Smooth muscle cell (in vitro differentiated cells): ENCODE measurements around the gene LECT2. TPM values are rescaled to one million over a fixed set of nuclear protein-coding genes. Genes with fewer than 3 reads are reported as not detected.

Source experiments
- DNase-seq: peaks from one replicate; lab custom pipeline; 2025; ENCODE audit not compliant: unreplicated experiment; lab: John Stamatoyannopoulos, UW
- H2AFZ ChIP-seq: fragments of 200-600 bp; sonication (generic); 2 replicates; pipeline ENCODE4 v1.6.0; 2016; ENCODE audit warnings: antibody characterized with exemption, low read depth, mild to moderate bottlenecking
- H3F3A ChIP-seq: fragments of 200-600 bp; sonication (generic); 2 replicates; pipeline ENCODE4 v1.6.0; 2017; ENCODE audit warnings: antibody characterized with exemption, low read depth
- H3K27ac ChIP-seq: fragments of 200-600 bp; sonication (generic); 2 replicates; pipeline ENCODE4 v1.5.1; 2016; ENCODE audit warnings: low read depth, mild to moderate bottlenecking
- H3K27me3 ChIP-seq: fragments of 200-600 bp; sonication (generic); 2 replicates; pipeline ENCODE4 v1.6.1; 2016; ENCODE audit warnings: low read depth, mild to moderate bottlenecking
- H3K36me3 ChIP-seq: fragments of 200-600 bp; sonication (generic); 2 replicates; pipeline ENCODE4 v1.5.1; 2016; ENCODE audit warnings: low read depth
- H3K4me1 ChIP-seq: fragments of 200-600 bp; sonication (generic); 2 replicates; pipeline ENCODE4 v1.5.1; 2016; ENCODE audit warnings: low read depth
- H3K4me2 ChIP-seq: fragments of 200-600 bp; sonication (generic); 2 replicates; pipeline ENCODE4 v1.6.0; 2016; ENCODE audit warnings: mild to moderate bottlenecking
- H3K4me3 ChIP-seq: fragments of 200-600 bp; sonication (generic); 2 replicates; pipeline ENCODE4 v1.5.1; 2016; ENCODE audit warnings: mild to moderate bottlenecking
- H3K79me2 ChIP-seq: fragments of 200-600 bp; sonication (generic); 2 replicates; pipeline ENCODE4 v1.6.0; 2016; ENCODE audit warnings: low read depth, mild to moderate bottlenecking
- H3K9ac ChIP-seq: fragments of 200-600 bp; sonication (generic); 2 replicates; pipeline ENCODE4 v1.6.0; 2016; ENCODE audit warnings: low read depth
- H3K9me3 ChIP-seq: fragments of 200-600 bp; sonication (generic); replicated peaks from 2 replicates; pipeline ENCODE4 v1.5.1; 2016; ENCODE audit warnings: low read depth
- H4K20me1 ChIP-seq: fragments of 200-600 bp; sonication (generic); 2 replicates; pipeline ENCODE4 v1.6.0; 2016; ENCODE audit warnings: low read depth
- WGBS: methylation state at CpG from one replicate; pipeline ENCODE4 v1.1.7; 2016; ENCODE audit warnings: low lambda C conversion rate; 5-methylcytosine and 5-hydroxymethylcytosine counted together
- polyA plus RNA-seq: library from polyadenylated mRNA; unstranded; fragments of >200 nt; fragmentation: Nextera tagmentation; extraction: Ambion mirVana; gene quantifications from 2 replicates; pipeline ENCODE4 v1.2.1, GENCODE V29; 2016
- total RNA-seq: library from RNA; depleted of rRNA; stranded (reverse); fragments of >200 nt; gene quantifications from 2 replicates; pipeline ENCODE4 v1.2.3, GENCODE V29; 2014
- TF ChIP-seq, protein P1 (sequence below): fragments of 200-600 bp; sonication (generic); IDR thresholded peaks from 2 replicates; pipeline ENCODE4 v1.5.1; 2017; ENCODE audit warnings: borderline replicate concordance, mild to moderate bottlenecking, antibody characterized with exemption; ENCODE audit not compliant: insufficient read depth, poor library complexity, severe bottlenecking

LECT2 gene
- total and polyA plus RNA-seq, 2 experiments from 2014 or later, result not detected

DNA sequence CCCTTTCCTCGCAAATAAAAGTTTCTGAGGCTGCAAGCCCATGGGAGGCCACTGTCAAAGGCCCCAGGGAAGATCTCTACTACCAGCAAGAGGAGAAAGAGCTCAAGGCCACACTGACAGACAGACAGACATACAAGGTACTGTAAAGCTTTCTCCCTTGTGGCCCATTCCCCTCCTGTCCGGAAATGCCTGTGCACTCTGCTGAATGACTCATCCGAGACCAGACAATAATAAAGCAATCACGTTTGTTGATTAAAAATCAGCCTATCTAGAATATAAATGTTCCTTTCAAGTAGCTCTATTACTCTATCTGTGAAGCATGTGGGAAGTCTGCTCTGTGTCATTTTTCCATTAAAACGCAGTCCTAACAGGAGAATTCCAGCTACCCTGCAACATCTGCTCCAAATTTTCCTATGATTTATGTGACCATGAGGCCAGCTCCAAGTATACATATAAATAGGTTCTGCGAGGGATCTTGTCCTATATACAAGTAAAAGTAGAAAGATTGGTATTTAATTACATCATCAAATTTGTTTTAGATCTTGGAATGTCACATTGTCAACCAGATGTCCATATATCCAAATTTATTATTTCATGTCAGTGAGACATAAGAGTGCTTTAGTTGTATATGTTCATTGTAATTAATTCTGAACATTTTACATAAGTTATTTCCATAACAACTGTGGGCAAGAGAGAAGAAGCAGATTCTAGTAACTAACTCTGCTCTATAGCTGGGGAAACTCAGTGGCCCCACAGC lies 39.3 kb upstream of the LECT2 start:
- whole genome bisulfite sequencing, result 3% methylated on average over 6 of the region's 6 CpGs
- no peak for DNase-seq
- peak overlapping the region; percentile 41 for H3K4me2 ChIP-seq

DNA sequence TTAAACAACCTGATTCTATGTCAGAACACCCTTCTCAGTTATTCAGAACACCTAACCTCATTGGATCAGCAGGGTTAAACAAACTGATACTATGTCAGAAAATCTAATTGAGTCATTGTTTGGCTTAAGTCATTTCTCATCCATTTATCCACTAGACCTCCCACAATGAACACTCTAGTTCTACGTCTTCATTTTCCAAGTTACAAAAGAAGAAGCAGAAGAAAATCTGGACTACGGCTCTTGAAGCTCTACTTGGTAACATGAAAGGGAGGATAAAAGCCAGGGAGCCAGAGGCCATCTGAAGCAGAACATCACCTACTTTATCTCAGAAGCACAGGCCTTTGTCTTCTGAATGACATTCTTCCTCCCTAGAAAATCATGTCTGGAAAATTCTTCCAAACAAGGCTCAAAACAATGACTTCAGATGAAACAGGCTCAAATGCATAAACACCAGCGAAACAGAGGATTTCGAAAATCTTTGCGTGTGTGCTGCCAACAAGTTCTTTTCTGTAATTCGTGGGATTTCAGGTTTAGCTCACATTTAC lies 38.6 kb upstream of the LECT2 start:
- H3K9ac ChIP-seq, result peak overlapping the region; percentile 82
- no peak overlapping the region for H3K4me3 ChIP-seq
- no peaks in the 10 kb centered on the region for H4K20me1 ChIP-seq
- no peak for DNase-seq
- peak overlapping the region; percentile 1 for H2AFZ ChIP-seq
- TF ChIP-seq, protein P1, sequence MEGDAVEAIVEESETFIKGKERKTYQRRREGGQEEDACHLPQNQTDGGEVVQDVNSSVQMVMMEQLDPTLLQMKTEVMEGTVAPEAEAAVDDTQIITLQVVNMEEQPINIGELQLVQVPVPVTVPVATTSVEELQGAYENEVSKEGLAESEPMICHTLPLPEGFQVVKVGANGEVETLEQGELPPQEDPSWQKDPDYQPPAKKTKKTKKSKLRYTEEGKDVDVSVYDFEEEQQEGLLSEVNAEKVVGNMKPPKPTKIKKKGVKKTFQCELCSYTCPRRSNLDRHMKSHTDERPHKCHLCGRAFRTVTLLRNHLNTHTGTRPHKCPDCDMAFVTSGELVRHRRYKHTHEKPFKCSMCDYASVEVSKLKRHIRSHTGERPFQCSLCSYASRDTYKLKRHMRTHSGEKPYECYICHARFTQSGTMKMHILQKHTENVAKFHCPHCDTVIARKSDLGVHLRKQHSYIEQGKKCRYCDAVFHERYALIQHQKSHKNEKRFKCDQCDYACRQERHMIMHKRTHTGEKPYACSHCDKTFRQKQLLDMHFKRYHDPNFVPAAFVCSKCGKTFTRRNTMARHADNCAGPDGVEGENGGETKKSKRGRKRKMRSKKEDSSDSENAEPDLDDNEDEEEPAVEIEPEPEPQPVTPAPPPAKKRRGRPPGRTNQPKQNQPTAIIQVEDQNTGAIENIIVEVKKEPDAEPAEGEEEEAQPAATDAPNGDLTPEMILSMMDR, result no peak
- 21% methylated on average over 6 of the region's 6 CpGs for WGBS
- H3K27ac ChIP-seq, result peak overlapping the region; percentile 97
- no peaks in the 10 kb centered on the region for H3K79me2 ChIP-seq
- H3K27me3 ChIP-seq, result no peaks in the 10 kb centered on the region
- H3F3A ChIP-seq, result peaks cover 26% of the 10 kb centered on the region
- H3K9me3 ChIP-seq, result no peaks in the 10 kb centered on the region
- peak overlapping the region; percentile 41 for H3K4me2 ChIP-seq
- H3K36me3 ChIP-seq, result no peaks in the 10 kb centered on the region
- H3K4me1 ChIP-seq, result peaks cover 17% of the 10 kb centered on the region

More for the DNA sequence above, 39.3 kb upstream of the LECT2 start:
- Histone ChIP-seq H3K79me2 (no peaks in the 10 kb centered on the region), H3K9ac (peak overlapping the region; percentile 82), H3K27me3 (no peaks in the 10 kb centered on the region), H3K9me3 (no peaks in the 10 kb centered on the region), H3K4me1 (peaks cover 17% of the 10 kb centered on the region), H3K36me3 (no peaks in the 10 kb centered on the region), H3F3A (peaks cover 26% of the 10 kb centered on the region), H4K20me1 (no peaks in the 10 kb centered on the region), H3K27ac (peak overlapping the region; percentile 97), H2AFZ (peak overlapping the region; percentile 1), H3K4me3 (no peak overlapping the region)
- TF ChIP-seq, protein P1, result no peak

DNA sequence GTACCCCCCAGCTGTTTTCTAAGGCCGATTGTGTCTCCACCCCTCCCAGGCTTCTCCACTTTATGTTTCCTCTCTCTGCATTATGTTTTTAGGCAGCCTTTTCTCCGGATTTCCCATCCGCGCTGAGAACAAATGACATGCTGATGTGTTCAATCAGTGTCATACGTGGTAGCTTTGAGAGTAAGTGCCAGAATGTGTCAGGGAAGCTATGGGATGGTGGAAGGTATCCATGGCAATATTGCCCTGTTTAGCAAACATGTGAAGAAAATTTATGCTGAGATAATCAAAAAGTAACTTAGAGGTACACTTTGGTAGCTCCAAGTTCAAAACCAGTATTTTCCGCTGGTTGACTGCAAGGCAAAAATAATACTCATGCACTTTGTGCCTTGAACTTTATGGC lies 36.6 kb upstream of the LECT2 start:
- WGBS, result 84% methylated on average over 6 of the region's 6 CpGs

More for the DNA sequence above, 36.6 kb upstream of the LECT2 start:
- Histone ChIP-seq H3K27me3 (no peaks in the 10 kb centered on the region), H4K20me1 (no peaks in the 10 kb centered on the region), H3K4me3 (no peak overlapping the region), H3K9ac (no peak overlapping the region), H3K79me2 (no peaks in the 10 kb centered on the region), H3K9me3 (no peaks in the 10 kb centered on the region), H3K4me1 (peaks cover 17% of the 10 kb centered on the region), H3F3A (peaks cover 20% of the 10 kb centered on the region), H3K36me3 (no peaks in the 10 kb centered on the region), H2AFZ (no peak overlapping the region), H3K27ac (no peak overlapping the region), H3K4me2 (no peak overlapping the region)
- TF ChIP-seq, protein P1, result no peak
- DNase-seq, result no peak
